K562 (cell line): ENCODE data around the gene CHRM1. TPM values are rescaled to one million over a fixed set of nuclear protein-coding genes. Genes with fewer than 3 reads are reported as not detected.
A peak's percentile ranks its signal among the peaks of the same experiment; 100 is the strongest.

ENCODE experiments used
- BACH1 ChIP-seq: fragments of 200-800 bp; sonication (Bioruptor generic); IDR thresholded peaks from 2 replicates; pipeline ENCODE4 v1.6.1; 2016; ENCODE audit warnings: missing genetic modification characterization, missing compliant biosample characterization
- CBX3 ChIP-seq, 2 experiments: IDR thresholded peaks; 1 replicate in 1 of 2; 2 replicates in 1 of 2; pipeline ENCODE4 v1.6.1; 2012; ENCODE audit warnings: inconsistent platforms in 2 of 2, low read length in 2 of 2, borderline replicate concordance in 1 of 2, control low read depth in 1 of 2
- FOS ChIP-seq: IDR thresholded peaks from 3 replicates; pipeline ENCODE4 v1.6.1; 2011; ENCODE audit not compliant: insufficient read length; ENCODE audit errors: extremely low read depth
- FOSL1 ChIP-seq: fragments of 200-800 bp; sonication (Bioruptor generic); conservative IDR thresholded peaks from 2 replicates; pipeline ENCODE4 v1.6.1; 2016; ENCODE audit warnings: missing genetic modification characterization, missing compliant biosample characterization
- GABPA ChIP-seq: fragments of 200-800 bp; sonication (Bioruptor generic); conservative IDR thresholded peaks from 2 replicates; pipeline ENCODE4 v1.6.1; 2016; ENCODE audit warnings: low read depth, missing genetic modification characterization, missing compliant biosample characterization
- JUN ChIP-seq, 2 experiments: sonication (generic) in 1 of 2; formaldehyde crosslinking in 1 of 2; IDR thresholded peaks; 2 replicates each; pipeline versions ENCODE4 v1.6.1 to v1.8.0; 2012 to 2022; ENCODE audit warnings: borderline replicate concordance in 2 of 2, mild to moderate bottlenecking in 2 of 2, improper control_type of control experiment in 1 of 2, low read depth in 1 of 2, low read length in 1 of 2, missing genetic modification reagents in 1 of 2
- KAT7 ChIP-seq: sonication (generic); formaldehyde crosslinking; IDR thresholded peaks from 2 replicates; pipeline ENCODE4 v1.8.0; 2022; ENCODE audit warnings: missing genetic modification reagents, mild to moderate bottlenecking, borderline replicate concordance
- KLF6 ChIP-seq: fragments of 250-450 bp; sonication (Bioruptor Pico); IDR thresholded peaks from 2 replicates; pipeline ENCODE4 v1.4.0; 2020; ENCODE audit warnings: mild to moderate bottlenecking, moderate library complexity, borderline replicate concordance
- NFE2 ChIP-seq: IDR thresholded peaks from 2 replicates; pipeline ENCODE4 v1.6.1; 2014; ENCODE audit warnings: antibody characterized with exemption, low read depth
- NFYB ChIP-seq: IDR thresholded peaks from 2 replicates; pipeline ENCODE4 v1.6.1; 2011; ENCODE audit warnings: mild to moderate bottlenecking, moderate library complexity; ENCODE audit not compliant: insufficient read length; ENCODE audit errors: extremely low read depth
- RBM22 ChIP-seq: fragments of 200-400 bp; formaldehyde crosslinking; IDR thresholded peaks from 2 replicates; pipeline ENCODE4 v1.6.1; 2018; ENCODE audit warnings: low read length, low read depth; ENCODE audit not compliant: poor library complexity, severe bottlenecking
- SMAD1 ChIP-seq: fragments of 150-350 bp; IDR thresholded peaks from 2 replicates; pipeline ENCODE4 v1.6.1; 2014; ENCODE audit warnings: low read length, low read depth; ENCODE audit not compliant: partially characterized antibody
- TRIM24 ChIP-seq, 2 experiments: fragments of 450-650 bp; IDR thresholded peaks; 2 replicates each; pipeline ENCODE4 v1.6.1; 2016
- ZBTB1 ChIP-seq: sonication (generic); formaldehyde crosslinking; IDR thresholded peaks from 2 replicates; pipeline ENCODE4 v1.8.1; 2023; ENCODE audit warnings: missing genetic modification reagents, low read depth, mild to moderate bottlenecking, borderline replicate concordance
- ZNF75A ChIP-seq: fragments of 450-650 bp; formaldehyde crosslinking; IDR thresholded peaks from 2 replicates; pipeline ENCODE4 v1.4.0; 2020; ENCODE audit warnings: mild to moderate bottlenecking
- polyA plus RNA-seq, 8 experiments: library from polyadenylated mRNA; depleted of rRNA in 4 of 8; stranded (reverse) in 5 of 8; unstranded in 3 of 8; fragments of >200 nt; fragmentation: Nextera tagmentation in 2 of 8; fragmentation: Illumina TruSeq in 1 of 8; extraction: Ambion mirVana in 2 of 8; extraction: Trizol in 1 of 8; gene quantifications; 2 replicates each; pipeline versions ENCODE4 v1.2.1 to v1.2.3, GENCODE V29; 2011 to 2014; ENCODE audit warnings: inconsistent platforms in 1 of 8, missing spikeins in 1 of 8
- total RNA-seq, 7 experiments: library from RNA; depleted of rRNA in 6 of 7; stranded (reverse); fragments of >200 nt in 6 of 7; fragmentation: Illumina TruSeq in 2 of 7; extraction: Trizol in 2 of 7; gene quantifications; 2 replicates each; pipeline versions ENCODE4 v1.2.1 to v1.2.3, GENCODE V29; 2011 to 2021; ENCODE audit warnings: low replicate concordance in 1 of 7
- TF ChIP-seq, protein P1 (sequence below): sonication (generic); formaldehyde crosslinking; IDR thresholded peaks from 2 replicates; pipeline ENCODE4 v1.8.0; 2022; ENCODE audit warnings: mild to moderate bottlenecking, missing genetic modification reagents, borderline replicate concordance

The CHRM1 gene
- total and polyA plus RNA-seq, 9 of the 15 experiments (the other 6 are each of a cell fraction or from before 2014, with no cell fraction given) = not detected

GRCh38 chr11:62881579-62882430, 39.4 kb downstream of the CHRM1 start (continued):
- TF ChIP-seq, protein P1, sequence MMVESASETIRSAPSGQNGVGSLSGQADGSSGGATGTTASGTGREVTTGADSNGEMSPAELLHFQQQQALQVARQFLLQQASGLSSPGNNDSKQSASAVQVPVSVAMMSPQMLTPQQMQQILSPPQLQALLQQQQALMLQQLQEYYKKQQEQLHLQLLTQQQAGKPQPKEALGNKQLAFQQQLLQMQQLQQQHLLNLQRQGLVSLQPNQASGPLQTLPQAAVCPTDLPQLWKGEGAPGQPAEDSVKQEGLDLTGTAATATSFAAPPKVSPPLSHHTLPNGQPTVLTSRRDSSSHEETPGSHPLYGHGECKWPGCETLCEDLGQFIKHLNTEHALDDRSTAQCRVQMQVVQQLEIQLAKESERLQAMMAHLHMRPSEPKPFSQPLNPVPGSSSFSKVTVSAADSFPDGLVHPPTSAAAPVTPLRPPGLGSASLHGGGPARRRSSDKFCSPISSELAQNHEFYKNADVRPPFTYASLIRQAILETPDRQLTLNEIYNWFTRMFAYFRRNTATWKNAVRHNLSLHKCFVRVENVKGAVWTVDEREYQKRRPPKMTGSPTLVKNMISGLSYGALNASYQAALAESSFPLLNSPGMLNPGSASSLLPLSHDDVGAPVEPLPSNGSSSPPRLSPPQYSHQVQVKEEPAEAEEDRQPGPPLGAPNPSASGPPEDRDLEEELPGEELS (CRISPR knock-in tag) = no peak
- TF ChIP-seq NFYB = no peak
- 0 out of 2 replicates have a peak, but pooled peaks have one; percentile 17 for TF ChIP-seq ZBTB1 (CRISPR knock-in tag)
- peak; percentile 95 for TF ChIP-seq NFE2
- TF ChIP-seq RBM22 = peak; percentile 43
- TF ChIP-seq FOSL1 (tag) = peak; percentile 98
- TF ChIP-seq KLF6 = peak; percentile 45; the same call in 1 of the 2 replicates
- no peak for TF ChIP-seq ZNF75A
- peak; percentile 78 for TF ChIP-seq SMAD1
- TF ChIP-seq CBX3 (IDR thresholded peaks at IDR 0.05; ENCODE audit: borderline replicate concordance in 1 of 2, low read length in 2 of 2) = no peak
- peak; percentile 18 for TF ChIP-seq FOS
- TF ChIP-seq TRIM24 (IDR thresholded peaks at IDR 0.05) = peak in 1 of 2 experiments; percentile 88; a peak in 3 of 4 replicates
- peak; percentile 92 for TF ChIP-seq JUN (IDR thresholded peaks at IDR 0.05; ENCODE audit: borderline replicate concordance, low read depth, low read length)
- TF ChIP-seq JUN (CRISPR knock-in tag; IDR thresholded peaks at IDR 0.05; ENCODE audit: borderline replicate concordance) = no peak
- TF ChIP-seq KAT7 = peak; percentile 53
- TF ChIP-seq BACH1 (tag) = 0 out of 2 replicates have a peak, but pooled peaks have one; percentile 53
- peak; percentile 9; the same call in 1 of the 2 replicates for TF ChIP-seq GABPA (tag)
